ENCODE results near the gene TFIP11. TPM values are rescaled to one million over a fixed set of nuclear protein-coding genes. Genes with fewer than 3 reads are reported as not detected.

The TFIP11 gene
- total and polyA plus RNA-seq, 2 of the 13 experiments (the other 11 are each of a cell fraction or from before 2014, with no cell fraction given), result 15.4 to 22.8 TPM

DNA sequence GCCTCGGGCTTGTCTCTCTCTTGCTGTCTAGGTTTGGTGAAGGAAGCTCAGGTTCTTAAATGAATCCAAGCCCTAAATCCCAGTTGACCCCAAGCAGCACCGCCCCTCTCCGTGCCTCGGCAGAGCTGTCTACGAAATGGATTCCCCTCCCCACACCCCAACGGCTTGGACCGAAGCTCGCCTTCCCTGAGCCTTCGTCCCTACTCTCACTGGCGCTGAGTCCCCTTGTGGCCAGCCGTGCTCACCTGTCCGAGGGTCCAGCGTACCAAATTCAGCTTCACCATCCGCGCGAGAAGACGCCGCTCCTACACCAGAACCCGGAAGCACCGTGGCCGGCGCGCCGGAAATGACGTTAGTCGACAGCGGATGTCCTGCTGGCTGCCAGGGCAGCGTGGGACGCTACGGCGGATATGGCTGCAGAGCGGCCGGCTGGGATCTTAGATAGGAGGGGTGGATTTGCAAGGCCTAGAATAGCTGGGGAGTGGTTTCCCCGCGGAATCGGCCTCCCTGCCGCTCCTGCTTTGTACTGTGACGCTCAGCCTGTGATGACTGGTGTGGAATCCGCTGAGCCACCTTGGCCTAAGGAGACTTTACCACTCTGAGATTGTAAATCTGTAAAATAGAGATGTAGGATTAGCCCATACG, at the start of gene TFIP11 (continued):
- TF ChIP-seq, protein P1, sequence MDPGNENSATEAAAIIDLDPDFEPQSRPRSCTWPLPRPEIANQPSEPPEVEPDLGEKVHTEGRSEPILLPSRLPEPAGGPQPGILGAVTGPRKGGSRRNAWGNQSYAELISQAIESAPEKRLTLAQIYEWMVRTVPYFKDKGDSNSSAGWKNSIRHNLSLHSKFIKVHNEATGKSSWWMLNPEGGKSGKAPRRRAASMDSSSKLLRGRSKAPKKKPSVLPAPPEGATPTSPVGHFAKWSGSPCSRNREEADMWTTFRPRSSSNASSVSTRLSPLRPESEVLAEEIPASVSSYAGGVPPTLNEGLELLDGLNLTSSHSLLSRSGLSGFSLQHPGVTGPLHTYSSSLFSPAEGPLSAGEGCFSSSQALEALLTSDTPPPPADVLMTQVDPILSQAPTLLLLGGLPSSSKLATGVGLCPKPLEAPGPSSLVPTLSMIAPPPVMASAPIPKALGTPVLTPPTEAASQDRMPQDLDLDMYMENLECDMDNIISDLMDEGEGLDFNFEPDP (CRISPR knock-in tag; conservative IDR thresholded peaks at IDR 0.05), result no peak
- TF ChIP-seq SIN3A (IDR thresholded peaks at IDR 0.05; ENCODE audit: borderline replicate concordance, low read depth, low read length) (peak; percentile 98), KMT2B (CRISPR knock-in tag; IDR thresholded peaks at IDR 0.05) (peak; percentile 98), LCORL (IDR thresholded peaks at IDR 0.05) (no peak), LCORL (CRISPR knock-in tag; IDR thresholded peaks at IDR 0.05) (peak; percentile 75; the same call in 1 of the 2 replicates), RFX1 (IDR thresholded peaks at IDR 0.05) (peak; percentile 88), FOXA3 (CRISPR knock-in tag; IDR thresholded peaks at IDR 0.05) (0 out of 2 replicates have a peak, but pooled peaks have one; percentile 43), ZNF629 (CRISPR knock-in tag; conservative IDR thresholded peaks at IDR 0.05) (peak; percentile 46; the same call in 1 of the 2 replicates), YY1 (IDR thresholded peaks at IDR 0.05; ENCODE audit: insufficient read depth, insufficient replicate concordance, low read depth, low read length) (peak; percentile 89), RFXAP (CRISPR knock-in tag; IDR thresholded peaks at IDR 0.05; ENCODE audit: borderline replicate concordance) (peak; percentile 67; the same call in 1 of the 2 replicates), ZNF264 (CRISPR knock-in tag; IDR thresholded peaks at IDR 0.05) (0 out of 2 replicates have a peak, but pooled peaks have one; percentile 55), ZFP36L1 (CRISPR knock-in tag; IDR thresholded peaks at IDR 0.05) (0 out of 2 replicates have a peak, but pooled peaks have one; percentile 12), HHEX (CRISPR knock-in tag; IDR thresholded peaks at IDR 0.05) (no peak), SMYD3 (CRISPR knock-in tag; IDR thresholded peaks at IDR 0.05) (no peak)
- TF ChIP-seq, protein P2, sequence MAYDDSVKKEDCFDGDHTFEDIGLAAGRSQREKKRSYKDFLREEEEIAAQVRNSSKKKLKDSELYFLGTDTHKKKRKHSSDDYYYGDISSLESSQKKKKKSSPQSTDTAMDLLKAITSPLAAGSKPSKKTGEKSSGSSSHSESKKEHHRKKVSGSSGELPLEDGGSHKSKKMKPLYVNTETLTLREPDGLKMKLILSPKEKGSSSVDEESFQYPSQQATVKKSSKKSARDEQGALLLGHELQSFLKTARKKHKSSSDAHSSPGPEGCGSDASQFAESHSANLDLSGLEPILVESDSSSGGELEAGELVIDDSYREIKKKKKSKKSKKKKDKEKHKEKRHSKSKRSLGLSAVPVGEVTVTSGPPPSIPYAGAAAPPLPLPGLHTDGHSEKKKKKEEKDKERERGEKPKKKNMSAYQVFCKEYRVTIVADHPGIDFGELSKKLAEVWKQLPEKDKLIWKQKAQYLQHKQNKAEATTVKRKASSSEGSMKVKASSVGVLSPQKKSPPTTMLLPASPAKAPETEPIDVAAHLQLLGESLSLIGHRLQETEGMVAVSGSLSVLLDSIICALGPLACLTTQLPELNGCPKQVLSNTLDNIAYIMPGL (CRISPR knock-in tag; IDR thresholded peaks at IDR 0.05; ENCODE audit: borderline replicate concordance in 1 of 2, low read depth in 1 of 2), result peak; percentile 82
- TF ChIP-seq, protein P3, sequence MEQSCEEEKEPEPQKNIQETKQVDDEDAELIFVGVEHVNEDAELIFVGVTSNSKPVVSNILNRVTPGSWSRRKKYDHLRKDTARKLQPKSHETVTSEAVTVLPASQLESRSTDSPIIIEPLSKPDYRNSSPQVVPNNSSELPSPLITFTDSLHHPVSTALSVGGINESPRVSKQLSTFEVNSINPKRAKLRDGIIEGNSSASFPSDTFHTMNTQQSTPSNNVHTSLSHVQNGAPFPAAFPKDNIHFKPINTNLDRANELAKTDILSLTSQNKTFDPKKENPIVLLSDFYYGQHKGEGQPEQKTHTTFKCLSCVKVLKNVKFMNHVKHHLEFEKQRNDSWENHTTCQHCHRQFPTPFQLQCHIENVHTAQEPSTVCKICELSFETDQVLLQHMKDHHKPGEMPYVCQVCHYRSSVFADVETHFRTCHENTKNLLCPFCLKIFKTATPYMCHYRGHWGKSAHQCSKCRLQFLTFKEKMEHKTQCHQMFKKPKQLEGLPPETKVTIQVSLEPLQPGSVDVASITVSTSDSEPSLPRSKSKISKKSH (CRISPR knock-in tag; IDR thresholded peaks at IDR 0.05; ENCODE audit: borderline replicate concordance), result peak; percentile 94
- TF ChIP-seq, protein P4, sequence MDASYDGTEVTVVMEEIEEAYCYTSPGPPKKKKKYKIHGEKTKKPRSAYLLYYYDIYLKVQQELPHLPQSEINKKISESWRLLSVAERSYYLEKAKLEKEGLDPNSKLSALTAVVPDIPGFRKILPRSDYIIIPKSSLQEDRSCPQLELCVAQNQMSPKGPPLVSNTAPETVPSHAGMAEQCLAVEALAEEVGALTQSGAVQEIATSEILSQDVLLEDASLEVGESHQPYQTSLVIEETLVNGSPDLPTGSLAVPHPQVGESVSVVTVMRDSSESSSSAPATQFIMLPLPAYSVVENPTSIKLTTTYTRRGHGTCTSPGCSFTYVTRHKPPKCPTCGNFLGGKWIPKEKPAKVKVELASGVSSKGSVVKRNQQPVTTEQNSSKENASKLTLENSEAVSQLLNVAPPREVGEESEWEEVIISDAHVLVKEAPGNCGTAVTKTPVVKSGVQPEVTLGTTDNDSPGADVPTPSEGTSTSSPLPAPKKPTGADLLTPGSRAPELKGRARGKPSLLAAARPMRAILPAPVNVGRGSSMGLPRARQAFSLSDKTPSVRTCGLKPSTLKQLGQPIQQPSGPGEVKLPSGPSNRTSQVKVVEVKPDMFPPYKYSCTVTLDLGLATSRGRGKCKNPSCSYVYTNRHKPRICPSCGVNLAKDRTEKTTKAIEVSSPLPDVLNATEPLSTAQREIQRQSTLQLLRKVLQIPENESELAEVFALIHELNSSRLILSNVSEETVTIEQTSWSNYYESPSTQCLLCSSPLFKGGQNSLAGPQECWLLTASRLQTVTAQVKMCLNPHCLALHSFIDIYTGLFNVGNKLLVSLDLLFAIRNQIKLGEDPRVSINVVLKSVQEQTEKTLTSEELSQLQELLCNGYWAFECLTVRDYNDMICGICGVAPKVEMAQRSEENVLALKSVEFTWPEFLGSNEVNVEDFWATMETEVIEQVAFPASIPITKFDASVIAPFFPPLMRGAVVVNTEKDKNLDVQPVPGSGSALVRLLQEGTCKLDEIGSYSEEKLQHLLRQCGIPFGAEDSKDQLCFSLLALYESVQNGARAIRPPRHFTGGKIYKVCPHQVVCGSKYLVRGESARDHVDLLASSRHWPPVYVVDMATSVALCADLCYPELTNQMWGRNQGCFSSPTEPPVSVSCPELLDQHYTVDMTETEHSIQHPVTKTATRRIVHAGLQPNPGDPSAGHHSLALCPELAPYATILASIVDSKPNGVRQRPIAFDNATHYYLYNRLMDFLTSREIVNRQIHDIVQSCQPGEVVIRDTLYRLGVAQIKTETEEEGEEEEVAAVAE (CRISPR knock-in tag; IDR thresholded peaks at IDR 0.05; ENCODE audit: borderline replicate concordance), result peak; percentile 58; the same call in 1 of the 2 replicates
- TF ChIP-seq, protein P5, sequence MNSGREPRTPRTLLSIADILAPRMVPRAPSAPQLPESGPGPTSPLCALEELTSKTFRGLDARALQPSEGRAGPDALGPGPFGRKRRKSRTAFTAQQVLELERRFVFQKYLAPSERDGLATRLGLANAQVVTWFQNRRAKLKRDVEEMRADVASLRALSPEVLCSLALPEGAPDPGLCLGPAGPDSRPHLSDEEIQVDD (CRISPR knock-in tag; IDR thresholded peaks at IDR 0.05; ENCODE audit: borderline replicate concordance), result no peak
- TF ChIP-seq, protein P6, sequence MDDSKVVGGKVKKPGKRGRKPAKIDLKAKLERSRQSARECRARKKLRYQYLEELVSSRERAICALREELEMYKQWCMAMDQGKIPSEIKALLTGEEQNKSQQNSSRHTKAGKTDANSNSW (CRISPR knock-in tag; IDR thresholded peaks at IDR 0.05; ENCODE audit: borderline replicate concordance), result peak; percentile 47; the same call in 1 of the 2 replicates

All from HepG2 (cell line).